Measurements from ENCODE around the gene UNC45B.
"Not testable (repeated sequence)": the region's sequence is repeated elsewhere in the genome, so short reads cannot be mapped to it uniquely, and the experiment has no call there.

The UNC45B gene

DNA sequence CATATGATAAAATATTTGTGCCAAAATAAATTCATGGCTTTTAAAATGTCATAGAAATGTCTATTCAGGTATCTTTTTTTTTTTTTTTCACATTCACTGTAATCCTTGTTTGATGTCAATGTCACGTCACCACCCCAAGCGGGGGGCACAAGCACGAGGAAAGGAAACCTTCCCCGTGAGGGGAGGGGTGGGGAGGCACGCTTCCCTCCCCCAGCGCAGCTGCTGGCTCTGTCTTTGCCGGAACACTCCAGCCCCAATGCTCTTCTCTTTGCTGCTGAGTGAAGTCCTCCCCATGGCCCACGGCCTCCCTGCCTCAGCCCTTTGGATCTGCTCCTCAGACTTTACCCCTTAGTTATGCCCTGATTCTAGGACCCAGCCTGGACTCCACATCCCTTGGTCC is 45.1 kb downstream of the UNC45B start:
- ChIA-PET CTCF (no interaction called here), POLR2A (no interaction called here)
- TF ChIP-seq, protein P1, sequence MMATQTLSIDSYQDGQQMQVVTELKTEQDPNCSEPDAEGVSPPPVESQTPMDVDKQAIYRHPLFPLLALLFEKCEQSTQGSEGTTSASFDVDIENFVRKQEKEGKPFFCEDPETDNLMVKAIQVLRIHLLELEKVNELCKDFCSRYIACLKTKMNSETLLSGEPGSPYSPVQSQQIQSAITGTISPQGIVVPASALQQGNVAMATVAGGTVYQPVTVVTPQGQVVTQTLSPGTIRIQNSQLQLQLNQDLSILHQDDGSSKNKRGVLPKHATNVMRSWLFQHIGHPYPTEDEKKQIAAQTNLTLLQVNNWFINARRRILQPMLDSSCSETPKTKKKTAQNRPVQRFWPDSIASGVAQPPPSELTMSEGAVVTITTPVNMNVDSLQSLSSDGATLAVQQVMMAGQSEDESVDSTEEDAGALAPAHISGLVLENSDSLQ (IDR thresholded peaks at IDR 0.05): no peak
- TF ChIP-seq ZNF384 (IDR thresholded peaks at IDR 0.05) (no peak), SUZ12 (IDR thresholded peaks at IDR 0.05) (no peak), ARNT (IDR thresholded peaks at IDR 0.05) (no peak), TARDBP (IDR thresholded peaks at IDR 0.05) (no peak), BHLHE40 (IDR thresholded peaks at IDR 0.05; ENCODE audit: borderline replicate concordance) (no peak), CTBP1 (IDR thresholded peaks at IDR 0.05; ENCODE audit: borderline replicate concordance) (no peak)
- DNase-seq (ENCODE audit: extremely low spot score): no peak

DNA sequence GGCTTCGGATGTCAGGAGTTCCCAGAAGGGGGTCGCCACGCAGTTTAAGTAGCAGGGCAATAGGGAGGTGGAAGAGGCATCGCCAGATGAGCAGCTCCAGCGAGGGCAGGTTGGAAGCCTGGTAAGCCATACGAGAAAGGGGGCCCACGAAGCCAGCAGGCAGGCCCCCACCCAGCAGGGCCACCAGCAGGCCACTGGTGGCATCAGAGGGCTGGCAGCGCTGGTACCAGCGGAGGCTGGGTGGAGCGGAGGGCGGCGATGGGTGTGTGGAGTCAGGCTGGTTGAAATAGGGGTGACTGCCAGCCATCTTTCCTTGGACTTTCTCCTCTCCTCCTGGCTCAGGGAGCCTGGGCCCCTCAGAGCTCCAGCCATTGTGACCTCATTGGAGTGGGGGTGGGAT is 46.4 kb downstream of the UNC45B start, which contains the start of gene SLC35G3:
TSS of gene SLC35G3 (minus strand) at position 393 of the 400 bp plus-strand sequence. CDS start at position 307, 86 bp downstream.
- DNase-seq (ENCODE audit: extremely low spot score); POLR2A ChIA-PET; CTCF ChIA-PET: not testable (repeated sequence)

DNA sequence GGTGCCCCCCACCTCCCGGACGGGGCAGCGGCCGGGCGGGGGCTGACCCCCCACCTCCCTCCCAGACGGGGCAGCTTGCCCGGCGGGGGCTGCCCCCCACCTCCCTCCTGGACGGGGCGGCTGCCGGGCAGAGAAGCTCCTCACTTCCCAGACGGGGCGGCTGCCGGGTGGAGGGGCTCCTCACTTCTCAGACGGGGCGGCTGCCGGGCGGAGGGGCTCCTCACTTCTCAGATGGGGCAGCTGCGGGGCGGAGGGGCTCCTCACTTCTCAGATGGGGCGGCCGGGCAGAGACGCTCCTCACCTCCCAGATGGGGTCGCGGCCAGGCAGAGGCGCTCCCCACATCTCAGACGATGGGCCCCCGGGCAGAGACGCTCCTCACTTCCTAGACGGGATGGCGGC is 47.4 kb downstream of the UNC45B start:
- CTCF ChIA-PET; POLR2A ChIA-PET; DNase-seq (ENCODE audit: extremely low spot score): not testable (repeated sequence)

DNA sequence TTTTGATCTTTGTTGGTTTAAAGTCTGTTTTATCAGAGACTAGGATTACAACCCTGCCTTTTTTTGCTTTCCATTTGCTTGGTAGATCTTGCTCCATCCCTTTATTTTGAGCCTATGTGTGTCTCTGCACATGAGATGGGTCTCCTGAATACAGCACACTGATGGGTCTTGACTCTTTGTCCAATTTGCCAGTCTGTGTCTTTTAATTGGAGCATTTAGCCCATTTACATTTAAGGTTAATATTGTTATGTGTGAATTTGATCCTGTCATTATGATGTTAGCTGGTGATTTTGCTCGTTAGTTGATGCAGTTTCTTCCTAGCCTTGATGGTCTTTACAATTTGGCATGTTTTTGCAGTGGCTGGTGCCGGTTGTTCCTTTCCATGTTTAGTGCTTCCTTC is 55.0 kb downstream of the UNC45B start:
- CTCF ChIA-PET, POLR2A ChIA-PET: not testable (repeated sequence)

DNA sequence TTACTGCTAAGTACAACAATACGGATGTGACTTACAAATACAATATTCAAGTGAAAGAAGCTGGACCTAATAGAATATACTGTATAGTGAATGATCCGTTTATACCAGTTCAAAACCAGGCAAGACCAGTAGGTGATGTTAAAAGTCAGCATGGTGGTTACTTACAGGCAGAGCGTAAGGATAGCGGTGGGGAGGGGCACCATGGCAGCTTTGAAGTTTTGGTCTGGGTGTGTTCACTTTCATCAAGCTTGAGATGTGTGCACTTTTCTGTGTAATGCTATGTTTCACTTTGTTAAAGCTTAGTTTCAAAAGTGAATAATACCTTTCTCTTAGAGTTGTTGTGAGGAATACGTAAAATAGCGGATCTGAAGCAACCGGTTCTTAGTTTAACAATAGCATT is 63.1 kb downstream of the UNC45B start:
- DNase-seq (ENCODE audit: extremely low spot score): no peak
- POLR2A ChIA-PET: no interaction called here
- TF ChIP-seq FOXK2 (IDR thresholded peaks at IDR 0.05) (no peak), SP1 (IDR thresholded peaks at IDR 0.05) (no peak), L3MBTL2 (conservative IDR thresholded peaks at IDR 0.05) (no peak), ARNT (IDR thresholded peaks at IDR 0.05) (no peak), ZNF384 (IDR thresholded peaks at IDR 0.05) (no peak), CTBP1 (IDR thresholded peaks at IDR 0.05; ENCODE audit: borderline replicate concordance) (no peak), LEF1 (IDR thresholded peaks at IDR 0.05; ENCODE audit: borderline replicate concordance) (no peak), FOXM1 (IDR thresholded peaks at IDR 0.05; ENCODE audit: borderline replicate concordance) (no peak), ELF4 (IDR thresholded peaks at IDR 0.05) (no peak), BHLHE40 (IDR thresholded peaks at IDR 0.05; ENCODE audit: borderline replicate concordance) (no peak), FOXA1 (IDR thresholded peaks at IDR 0.05) (no peak), HDGF (IDR thresholded peaks at IDR 0.05; ENCODE audit: borderline replicate concordance) (no peak), SUZ12 (IDR thresholded peaks at IDR 0.05) (no peak), NFRKB (IDR thresholded peaks at IDR 0.05) (no peak), TARDBP (IDR thresholded peaks at IDR 0.05) (no peak)
- TF ChIP-seq, protein P1 (IDR thresholded peaks at IDR 0.05): no peak
- CTCF ChIA-PET: no interaction called here

More for the DNA sequence above, 55.0 kb downstream of the UNC45B start:
- DNase-seq (ENCODE audit: extremely low spot score): not testable (repeated sequence)

DNA sequence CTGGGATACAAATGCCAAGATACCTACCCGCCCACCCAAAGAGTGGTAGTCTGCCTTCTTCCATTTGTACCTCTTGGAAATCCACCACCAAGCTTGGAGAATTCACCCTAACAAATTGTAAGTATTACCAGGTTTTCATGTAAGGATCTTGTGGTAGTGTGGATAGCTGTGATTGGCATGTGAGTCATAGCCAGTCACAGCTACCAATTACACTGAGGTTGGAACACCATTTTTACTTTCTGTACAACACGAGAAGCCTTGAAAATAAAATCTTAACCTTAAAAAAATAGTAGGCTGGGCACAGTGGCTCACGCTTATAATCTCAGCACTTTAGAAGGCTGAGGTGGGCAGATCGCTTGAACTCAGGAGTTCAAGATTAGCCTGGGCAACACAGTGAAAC is 65.1 kb downstream of the UNC45B start:
- DNase-seq (ENCODE audit: extremely low spot score): no peak
- ChIA-PET POLR2A (no interaction called here), CTCF (interaction anchor here (0.5 kb wide), 1 partner anchor 117 kb away, joined by 3 read pairs; no protein-coding TSS in a partner anchor)
- TF ChIP-seq FOXM1 (IDR thresholded peaks at IDR 0.05; ENCODE audit: borderline replicate concordance) (no peak), SUZ12 (IDR thresholded peaks at IDR 0.05) (no peak)
- TF ChIP-seq, protein P1 (IDR thresholded peaks at IDR 0.05): no peak

DNA sequence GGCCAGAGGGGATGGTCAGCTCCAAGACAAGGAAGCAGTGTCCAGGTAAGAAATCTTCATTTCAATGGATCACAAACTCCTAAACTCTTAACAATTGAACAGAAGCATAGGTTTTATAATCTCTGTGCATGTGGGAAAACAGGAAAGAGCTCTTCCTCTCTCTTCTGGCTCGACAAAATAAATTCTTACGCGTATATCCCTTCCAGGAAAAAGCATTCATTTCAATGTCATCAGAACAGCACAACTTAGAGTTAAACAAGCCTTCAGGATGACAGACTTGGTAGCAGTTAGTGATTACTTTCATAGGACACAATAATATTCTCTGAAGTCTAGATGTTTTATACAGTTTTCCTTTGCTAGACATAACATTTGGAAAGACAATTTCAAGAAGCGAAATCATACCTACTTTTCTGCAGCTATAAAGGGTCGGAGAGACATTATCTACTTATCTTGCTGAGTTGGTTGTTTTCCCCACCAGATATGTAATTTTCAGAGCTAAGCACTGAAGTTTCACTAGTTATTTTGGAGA is 65.9 kb downstream of the UNC45B start:
- POLR2A ChIA-PET: no interaction called here

More for the DNA sequence above, 65.9 kb downstream of the UNC45B start:
- DNase-seq (ENCODE audit: extremely low spot score): no peak
- TF ChIP-seq HDGF (IDR thresholded peaks at IDR 0.05; ENCODE audit: borderline replicate concordance) (no peak), ELF4 (IDR thresholded peaks at IDR 0.05) (no peak), SP1 (IDR thresholded peaks at IDR 0.05) (no peak), ZNF384 (IDR thresholded peaks at IDR 0.05) (no peak), FOXM1 (IDR thresholded peaks at IDR 0.05; ENCODE audit: borderline replicate concordance) (no peak), L3MBTL2 (conservative IDR thresholded peaks at IDR 0.05) (no peak), BHLHE40 (IDR thresholded peaks at IDR 0.05; ENCODE audit: borderline replicate concordance) (no peak), TARDBP (IDR thresholded peaks at IDR 0.05) (no peak), NFRKB (IDR thresholded peaks at IDR 0.05) (no peak), LEF1 (IDR thresholded peaks at IDR 0.05; ENCODE audit: borderline replicate concordance) (no peak), ARNT (IDR thresholded peaks at IDR 0.05) (no peak), FOXK2 (IDR thresholded peaks at IDR 0.05) (no peak), CTBP1 (IDR thresholded peaks at IDR 0.05; ENCODE audit: borderline replicate concordance) (no peak), FOXA1 (IDR thresholded peaks at IDR 0.05) (no peak)
- TF ChIP-seq, protein P1 (IDR thresholded peaks at IDR 0.05): no peak
- CTCF ChIA-PET: no interaction called here

All from HEK293T (cell line).